GM18858 (cell line): ENCODE results near the gene TP53I3.
A peak's percentile ranks its signal among the peaks of the same experiment; 100 is the strongest.
"Not testable (repeated sequence)": the region's sequence is repeated elsewhere in the genome, so short reads cannot be mapped to it uniquely, and the experiment has no call there.

Experiments used
- ATAC-seq: cut with Tn5 transposase; IDR thresholded peaks from one replicate; pipeline ENCODE4 v1.9.1; 2021; ENCODE audit not compliant: unreplicated experiment

Gene TP53I3, protein sequence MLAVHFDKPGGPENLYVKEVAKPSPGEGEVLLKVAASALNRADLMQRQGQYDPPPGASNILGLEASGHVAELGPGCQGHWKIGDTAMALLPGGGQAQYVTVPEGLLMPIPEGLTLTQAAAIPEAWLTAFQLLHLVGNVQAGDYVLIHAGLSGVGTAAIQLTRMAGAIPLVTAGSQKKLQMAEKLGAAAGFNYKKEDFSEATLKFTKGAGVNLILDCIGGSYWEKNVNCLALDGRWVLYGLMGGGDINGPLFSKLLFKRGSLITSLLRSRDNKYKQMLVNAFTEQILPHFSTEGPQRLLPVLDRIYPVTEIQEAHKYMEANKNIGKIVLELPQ

DNA sequence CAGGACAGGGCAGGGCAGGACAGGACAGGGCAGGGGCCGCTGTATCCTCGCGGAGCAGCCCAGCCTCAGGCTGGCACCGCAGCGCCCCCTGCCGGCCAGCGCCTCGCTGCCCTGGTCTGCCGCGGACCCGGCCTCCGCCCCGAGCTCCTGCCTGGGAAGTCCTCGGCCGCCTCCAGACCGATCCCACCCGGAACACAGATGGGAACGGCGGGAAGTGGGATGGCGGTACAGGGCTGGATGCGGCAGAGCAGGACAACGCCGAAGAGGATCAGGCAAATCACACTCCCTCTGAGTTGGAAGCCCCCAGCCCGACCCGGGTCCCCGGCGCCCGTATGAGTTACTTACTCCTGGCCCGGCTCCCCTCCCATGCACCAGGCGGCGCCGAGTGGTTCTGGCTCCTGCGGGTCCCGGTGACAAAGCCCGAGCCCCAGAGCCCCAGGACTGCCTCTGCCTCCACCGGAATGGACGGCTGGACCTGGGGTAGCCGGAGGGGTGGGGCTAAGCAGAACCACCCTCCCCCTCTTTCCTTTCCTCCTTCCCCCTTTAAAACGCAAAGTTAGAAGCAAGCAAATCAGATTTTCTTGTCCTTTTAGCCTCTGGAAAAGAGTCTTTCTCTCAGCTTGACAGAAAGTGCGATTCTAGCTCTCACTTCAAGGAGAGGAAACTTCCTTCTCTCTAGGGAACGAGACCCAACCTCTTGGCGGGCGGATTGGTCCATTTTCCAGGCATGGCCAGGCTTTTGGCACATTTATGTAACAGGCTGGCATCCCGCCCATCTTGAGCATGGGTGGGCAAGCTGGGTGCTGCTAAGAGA is at the start of gene TP53I3:
TP53I3 (minus strand) TSS at position 449 of the 814 bp plus-strand sequence. CDS start 508 bp downstream, outside the sequence.
- peak; percentile 35 for ATAC-seq

GRCh38 chr2:24132543-24132942 is 47.9 kb upstream of the TP53I3 start:
- no peak for ATAC-seq

GRCh38 chr2:24125956-24126355 is 41.3 kb upstream of the TP53I3 start:
- ATAC-seq: no peak

GRCh38 chr2:24123922-24124580 is 39.4 kb upstream of the TP53I3 start:
- ATAC-seq: no peak

DNA sequence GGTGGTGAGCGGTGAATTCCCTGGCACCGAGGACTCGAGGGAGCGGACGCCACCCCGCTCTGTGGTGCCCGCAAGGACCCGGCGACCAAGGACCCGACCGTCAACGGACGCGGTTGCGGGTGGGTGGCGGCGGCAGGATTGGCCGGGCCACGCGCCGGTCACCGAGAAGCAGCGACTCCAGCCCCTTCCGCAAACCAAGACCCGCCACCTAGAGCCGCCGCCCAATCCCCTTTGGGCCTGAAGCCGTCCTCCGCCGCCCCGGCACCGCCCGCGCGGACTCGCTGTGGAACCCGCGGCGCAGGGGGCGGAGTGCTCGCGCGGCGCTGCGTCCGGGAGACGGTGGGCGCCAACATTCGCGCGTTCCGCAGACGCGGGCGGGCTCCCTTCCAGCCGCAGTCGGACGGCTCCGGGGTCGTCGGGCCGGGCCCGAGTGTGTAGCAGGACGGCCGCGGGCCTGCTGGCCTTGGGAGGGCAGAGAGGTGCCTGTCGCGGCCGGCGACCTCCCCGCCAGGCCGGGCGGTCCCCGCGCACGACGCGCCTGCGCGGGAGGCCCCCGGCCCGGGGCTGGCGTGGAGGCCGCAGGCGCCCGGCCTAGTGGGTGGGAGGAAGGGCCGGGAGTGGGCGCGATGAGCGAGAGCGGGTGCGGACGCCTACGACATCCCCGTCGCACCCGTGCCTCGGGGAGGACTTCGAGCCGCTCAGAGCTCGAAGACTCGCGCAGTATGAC is 38.7 kb upstream of the TP53I3 start, which contains the start of the genes FAM228B and PFN4:
FAM228B (plus strand) TSS at position 275 of the 727 bp plus-strand sequence. CDS start 893 bp downstream, outside the sequence.
PFN4 (minus strand) TSS at position 140 of the 727 bp plus-strand sequence. CDS start 799 bp downstream, outside the sequence.
- ATAC-seq: peak; percentile 80

- no peak for ATAC-seq
Measured at GRCh38 chr2:24122366-24123194, 37.9 kb upstream of the TP53I3 start.

DNA sequence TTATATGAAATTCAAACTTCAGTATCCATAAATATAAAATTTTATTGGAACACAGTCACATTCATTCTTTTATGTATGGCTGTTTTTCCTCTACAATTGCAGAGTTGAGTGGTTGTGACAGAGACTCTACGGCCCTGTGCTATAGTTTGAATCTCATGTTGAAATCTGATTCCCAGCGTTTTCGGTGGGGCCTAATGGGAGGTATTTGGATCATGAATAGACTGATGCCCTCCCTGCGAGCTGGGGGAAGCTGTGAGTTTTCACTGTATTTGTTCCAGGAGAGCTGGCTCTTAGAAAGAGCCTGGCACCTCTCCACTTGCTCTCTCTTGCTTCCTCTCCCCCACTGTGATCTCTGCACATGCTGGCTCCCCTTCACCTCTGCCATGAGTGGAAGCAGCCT is 36.8 kb upstream of the TP53I3 start:
- ATAC-seq: no peak

DNA sequence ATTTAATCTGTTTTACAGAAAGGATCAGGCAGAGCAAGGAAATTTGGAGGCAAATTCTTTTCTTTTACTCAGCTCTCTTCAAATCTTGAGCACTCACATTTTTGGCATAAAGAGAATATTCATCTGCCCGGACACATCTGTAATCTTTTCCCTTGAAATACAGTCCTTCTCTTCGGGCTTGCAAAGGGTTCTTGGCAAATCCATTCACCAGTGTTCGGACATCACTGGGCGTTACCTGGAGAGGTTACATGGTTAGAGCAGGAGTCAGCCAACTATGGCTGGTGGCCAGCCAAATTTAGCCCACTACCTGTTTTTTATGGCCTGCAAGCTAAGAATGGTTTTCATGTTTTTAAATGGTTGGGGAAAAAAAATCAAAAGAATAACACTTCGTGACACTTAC is 36.4 kb upstream of the TP53I3 start:
- ATAC-seq: no peak

GRCh38 chr2:24117902-24118301 is 33.3 kb upstream of the TP53I3 start:
- ATAC-seq: no peak

GRCh38 chr2:24115057-24115456 is 30.4 kb upstream of the TP53I3 start:
- no peak for ATAC-seq

DNA sequence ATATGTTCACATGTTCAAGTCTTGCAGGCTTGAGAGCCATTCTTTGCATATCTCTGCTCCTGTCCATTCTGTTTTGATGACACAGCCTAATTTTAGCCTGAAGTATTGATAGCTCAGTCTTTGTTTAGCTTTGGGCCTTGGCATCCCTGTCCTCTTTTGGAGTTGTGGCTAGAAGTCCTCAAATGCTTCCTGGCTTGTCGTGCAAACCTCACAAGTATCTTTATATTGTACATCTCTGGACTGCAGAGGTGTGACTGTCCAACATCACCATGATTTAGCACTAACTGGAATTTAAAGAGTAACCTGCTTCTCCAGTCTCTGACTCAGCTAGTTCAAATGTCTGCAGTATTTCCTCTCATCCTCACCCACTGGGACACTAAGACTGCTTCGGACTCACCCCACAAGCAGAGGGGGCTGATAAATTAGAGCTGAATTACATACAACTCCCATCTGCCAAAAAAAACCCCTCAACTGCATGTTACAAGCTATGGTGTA is 26.8 kb upstream of the TP53I3 start:
- ATAC-seq: no peak

DNA sequence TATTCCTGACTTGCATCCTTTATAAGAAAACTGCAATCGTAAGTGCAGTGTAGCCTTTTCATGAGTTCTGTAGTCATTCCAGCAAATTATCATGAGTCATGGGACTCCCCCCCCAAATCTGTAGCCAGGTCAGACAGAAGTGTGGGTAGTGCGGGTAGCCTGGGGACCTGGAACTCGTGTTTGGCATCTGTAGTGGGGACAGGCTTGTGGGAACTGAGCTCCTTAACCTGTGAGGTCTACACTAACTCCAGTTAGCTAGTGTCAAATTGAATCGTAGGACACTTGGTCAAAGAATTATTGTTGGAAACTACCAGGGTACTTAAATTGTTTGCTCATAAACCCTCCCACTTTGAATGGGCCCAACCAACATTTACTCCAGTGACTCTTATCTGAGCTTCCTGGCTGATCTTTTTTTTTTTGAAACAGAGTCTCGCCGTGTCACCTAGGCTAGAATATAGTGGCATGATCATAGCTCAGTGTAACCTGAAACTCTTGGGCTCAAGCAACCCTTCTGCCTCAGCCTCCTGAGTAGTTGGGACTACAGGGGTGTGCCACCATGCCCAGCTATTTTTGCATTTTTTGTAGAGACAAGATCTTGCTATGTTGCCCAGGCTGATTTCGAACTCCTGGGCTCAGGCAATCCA is 26.1 kb upstream of the TP53I3 start:
- no peak for ATAC-seq

DNA sequence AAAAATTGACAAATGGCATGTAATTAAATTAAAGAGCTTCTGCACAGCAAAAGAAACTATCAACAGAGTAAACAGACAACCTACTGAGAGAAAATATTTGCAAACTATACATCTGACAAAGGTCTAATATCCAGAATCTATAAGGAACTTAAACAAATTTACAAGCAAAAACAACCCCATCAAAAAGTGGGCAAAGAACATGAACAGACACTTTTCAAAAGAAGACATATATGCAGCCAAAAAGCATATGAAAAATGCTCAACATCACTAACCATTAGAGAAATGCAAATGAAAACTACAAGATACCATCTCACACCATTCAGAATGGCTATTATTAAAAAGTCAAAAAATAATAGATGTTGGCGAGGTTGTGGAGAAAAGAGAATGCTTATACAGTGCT is 24.8 kb upstream of the TP53I3 start:
- not testable (repeated sequence) for ATAC-seq

DNA sequence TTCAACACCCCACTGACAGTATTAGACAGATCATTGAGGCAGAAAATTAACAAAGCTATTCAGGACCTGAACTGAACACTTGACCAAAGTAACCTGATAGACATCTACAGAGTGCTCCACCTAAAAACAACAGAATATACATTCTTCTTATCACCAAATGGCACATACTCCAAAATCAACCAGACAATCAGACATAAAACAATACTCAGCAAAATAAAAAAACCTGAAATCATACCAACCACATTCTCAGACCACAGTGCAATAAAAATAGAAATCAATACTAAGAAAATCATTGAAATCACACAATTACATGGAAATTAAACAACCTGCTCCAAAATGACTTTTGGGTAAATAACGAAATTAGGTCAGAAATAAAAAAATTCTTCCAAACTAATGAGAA is 22.7 kb upstream of the TP53I3 start:
- ATAC-seq: no peak

- no peak for ATAC-seq
Measured at GRCh38 chr2:24106786-24107185, 22.2 kb upstream of the TP53I3 start.

- ATAC-seq: no peak
Measured at GRCh38 chr2:24105816-24106215, 21.2 kb upstream of the TP53I3 start.

- no peak for ATAC-seq
Measured at GRCh38 chr2:24104906-24105305, 20.3 kb upstream of the TP53I3 start.

DNA sequence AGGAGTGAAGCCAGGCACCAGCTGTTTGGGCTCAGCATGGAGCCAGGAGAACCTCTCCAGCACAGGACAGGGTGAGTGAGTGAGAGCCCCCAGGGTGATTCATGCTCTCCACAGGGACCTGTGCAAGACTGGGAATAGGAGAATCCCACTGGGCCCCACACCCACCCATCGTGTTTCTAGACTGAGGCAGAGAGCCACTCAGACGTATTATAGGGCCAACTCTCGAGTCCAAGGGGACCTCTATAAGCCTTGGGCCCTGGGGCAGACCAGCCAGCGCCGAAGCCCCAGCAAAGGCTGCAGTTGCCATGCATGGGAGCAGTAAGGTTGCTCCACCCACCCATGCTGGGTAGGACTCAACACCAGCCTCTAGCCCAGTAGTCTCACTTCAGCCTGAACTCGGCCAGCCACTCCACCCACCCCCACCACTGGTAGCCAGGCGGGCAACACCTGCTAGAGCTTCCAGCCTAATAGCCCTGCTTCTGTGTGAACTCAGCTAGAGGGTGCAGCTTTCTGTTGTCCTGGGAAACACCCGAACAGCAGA is 19.5 kb upstream of the TP53I3 start:
- ATAC-seq: no peak

DNA sequence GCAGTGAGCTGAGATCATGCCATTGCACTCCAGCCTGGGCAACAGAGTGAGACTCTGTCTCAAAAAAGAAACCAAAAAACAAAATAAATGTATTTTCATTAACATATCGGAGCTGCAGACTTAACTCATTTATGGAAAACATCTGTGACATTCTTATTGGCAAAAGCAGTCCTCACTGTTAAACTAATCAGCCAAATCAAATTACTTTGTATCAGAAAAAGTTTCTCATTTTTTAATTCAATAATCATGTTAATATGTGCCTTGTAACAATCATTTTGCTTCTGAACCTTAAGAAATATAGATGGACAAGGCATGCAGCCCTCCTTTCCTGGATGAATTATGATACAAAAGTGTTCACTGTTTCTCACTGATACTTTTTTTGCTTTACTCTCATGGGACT is 18.0 kb upstream of the TP53I3 start:
- ATAC-seq: no peak
